NT2/D1 (cell line): ENCODE results near the gene UBASH3B.

Source experiments
- SUZ12 ChIP-seq: IDR thresholded peaks from 2 replicates; pipeline ENCODE4 v1.6.1; 2011; ENCODE audit not compliant: insufficient read length, insufficient read depth; ENCODE audit errors: extremely low read depth
- YY1 ChIP-seq: IDR thresholded peaks from 2 replicates; pipeline ENCODE4 v1.6.1; 2011; ENCODE audit not compliant: insufficient read length, insufficient read depth

DNA sequence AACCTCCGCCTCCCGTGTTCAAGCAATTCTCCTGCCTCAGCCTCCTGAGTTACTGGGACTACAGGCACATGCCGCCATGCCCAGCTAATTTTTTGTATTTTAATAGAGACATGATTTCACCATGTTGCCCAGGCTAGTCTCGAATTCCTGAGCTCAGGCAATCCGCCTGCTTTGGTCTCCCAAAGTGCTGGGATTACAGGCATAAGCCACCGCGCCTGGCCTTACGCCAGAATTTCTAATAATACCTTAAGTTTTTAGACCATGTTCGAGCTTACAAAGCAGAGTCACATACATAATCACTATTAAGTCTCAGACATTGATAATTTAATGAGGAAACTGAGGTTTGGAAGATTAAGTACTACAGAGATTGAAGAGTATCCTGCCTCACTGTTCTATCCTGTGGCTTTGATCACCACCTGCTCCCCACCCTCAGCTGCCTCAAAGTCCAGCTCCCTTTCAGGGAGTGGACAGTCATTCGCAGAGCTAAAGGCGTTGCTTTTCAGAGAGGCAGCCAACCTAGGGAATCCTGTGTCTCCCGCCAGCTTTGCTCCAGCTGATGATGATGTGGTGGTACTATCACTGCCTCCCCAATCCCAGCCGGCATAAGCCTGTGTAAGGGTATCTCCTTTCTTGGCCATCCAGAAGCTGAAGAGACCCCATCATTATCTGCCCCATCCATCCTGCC, 7.7 kb downstream of the UBASH3B start:
- TF ChIP-seq YY1 (no peak), SUZ12 (no peak)
